Calu3 (cell line): ENCODE measurements around the gene ZBTB12. TPM values are rescaled to one million over a fixed set of nuclear protein-coding genes. Genes with fewer than 3 reads are reported as not detected.

Experiments used
- BruUV-seq: library from RNA; stranded (reverse); fragments of 400-500 nt; replicated peaks from 2 replicates; lab custom pipeline; 2021; lab: Mats Ljungman, UMichigan
- CTCF ChIA-PET: fragments of 300-600 bp; sonication (Branson Sonifier 250); formaldehyde crosslinking; loops from one replicate; lab custom pipeline; 2022; ENCODE audit warnings: antibody characterized with exemption; lab: Charles Lee
- DNase-seq: peaks from one replicate; pipeline ENCODE4 v3.0.0; 2022
- H3K27ac Mint-ChIP-seq: one replicate; pipeline ENCODE4 v1.8.0; 2022; ENCODE audit warnings: mixed read lengths; ENCODE audit not compliant: unreplicated experiment
- H3K27me3 Mint-ChIP-seq: one replicate; pipeline ENCODE4 v1.8.0; 2022; ENCODE audit warnings: mixed read lengths; ENCODE audit not compliant: unreplicated experiment
- H3K36me3 Mint-ChIP-seq: one replicate; pipeline ENCODE4 v1.8.0; 2022; ENCODE audit warnings: mild to moderate bottlenecking, moderate library complexity, mixed read lengths; ENCODE audit not compliant: insufficient read depth, unreplicated experiment
- H3K4me1 Mint-ChIP-seq: one replicate; pipeline ENCODE4 v1.8.0; 2022; ENCODE audit warnings: mild to moderate bottlenecking, low read depth, mixed read lengths; ENCODE audit not compliant: unreplicated experiment
- H3K4me3 Mint-ChIP-seq: one replicate; pipeline ENCODE4 v1.8.0; 2022; ENCODE audit warnings: mild to moderate bottlenecking, low read depth, moderate library complexity, mixed read lengths; ENCODE audit not compliant: unreplicated experiment
- H3K9me3 Mint-ChIP-seq: one replicate; pipeline ENCODE4 v1.8.0; 2022; ENCODE audit warnings: low read depth, mixed read lengths; ENCODE audit not compliant: unreplicated experiment
- CTCF ChIP-seq: fragments of 200-600 bp; IDR thresholded peaks from one replicate; pipeline ENCODE4 v1.8.0; 2022; ENCODE audit warnings: antibody characterized with exemption; ENCODE audit not compliant: unreplicated experiment
- intact Hi-C: fragments of 100-400 bp; cut with micrococcal nuclease; formaldehyde crosslinking; loops from one replicate; pipeline ENCODE4 v1.10.0; 2022; ENCODE audit not compliant: unreplicated experiment
- total RNA-seq: library from RNA; stranded (reverse); gene quantifications from 2 replicates; pipeline ENCODE4 v1.2.3, GENCODE V29; 2022

Gene ZBTB12
- total RNA-seq, 1 experiment from 2014 or later = 28.1 TPM

- no peak for DNase-seq
- no peaks in the 10 kb centered on the region for H3K9me3 Mint-ChIP-seq
- CTCF ChIA-PET = interaction anchor here (0.6 kb wide), 1 partner anchor 268 kb away, joined by 3 read pairs; no protein-coding TSS in a partner anchor
Observed at GRCh38 chr6:31928672-31928939, 26.7 kb upstream of the ZBTB12 start.

DNA sequence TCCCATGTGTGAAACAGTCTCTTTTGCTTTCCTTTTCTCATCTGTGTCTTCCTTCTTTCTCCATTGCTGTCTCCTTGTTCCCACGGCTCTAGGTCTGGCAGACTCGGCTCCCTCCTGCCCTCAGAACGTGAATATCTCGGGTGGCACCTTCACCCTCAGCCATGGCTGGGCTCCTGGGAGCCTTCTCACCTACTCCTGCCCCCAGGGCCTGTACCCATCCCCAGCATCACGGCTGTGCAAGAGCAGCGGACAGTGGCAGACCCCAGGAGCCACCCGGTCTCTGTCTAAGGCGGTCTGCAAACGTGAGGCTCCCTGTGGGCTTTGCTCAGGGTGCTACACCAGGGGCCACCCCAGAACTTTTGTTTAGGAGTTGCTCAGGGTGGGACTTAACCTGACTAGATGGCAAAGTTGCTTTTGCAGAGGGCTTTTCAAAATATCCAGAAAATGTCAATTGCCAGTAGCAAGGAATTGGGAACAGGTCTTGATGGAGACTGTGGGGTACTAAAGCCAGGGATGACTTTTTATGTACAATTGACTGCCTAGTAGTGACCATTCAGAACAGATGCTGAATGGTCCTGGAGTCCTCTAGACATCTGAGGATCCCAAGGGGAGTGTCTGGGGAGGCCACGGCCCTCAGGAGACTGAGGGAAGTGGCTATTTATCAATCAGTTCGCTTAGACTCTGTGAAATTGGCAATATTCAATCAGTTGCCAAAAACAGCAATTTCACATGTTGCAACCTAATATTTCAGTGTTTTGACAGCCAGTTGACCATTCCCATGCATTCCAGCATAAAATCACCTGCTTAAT lies 26.2 kb upstream of the ZBTB12 start:
- CTCF ChIA-PET = interaction anchor here (0.6 to 0.7 kb wide), 2 partner anchors 26 to 267 kb away, joined by 3 read pairs; no protein-coding TSS in a partner anchor
- intact Hi-C loops = no loop called here
- H3K27me3 Mint-ChIP-seq = peaks cover 4% of the 10 kb centered on the region
- TF ChIP-seq CTCF = no peak
- peak overlapping the region; percentile 57 for H3K27ac Mint-ChIP-seq
- BruUV-seq = no TSS peak
- H3K4me3 Mint-ChIP-seq = peak overlapping the region; percentile 1
- no peaks in the 10 kb centered on the region for H3K36me3 Mint-ChIP-seq
- no peak for DNase-seq
- H3K4me1 Mint-ChIP-seq = peaks cover 8% of the 10 kb centered on the region
- H3K9me3 Mint-ChIP-seq = no peaks in the 10 kb centered on the region

More at GRCh38 chr6:31928672-31928939, 26.7 kb upstream of the ZBTB12 start:
- no TSS peak for BruUV-seq
- Mint-ChIP-seq H3K27ac (peak overlapping the region; percentile 57), H3K4me3 (no peak overlapping the region), H3K4me1 (peaks cover 8% of the 10 kb centered on the region), H3K36me3 (no peaks in the 10 kb centered on the region), H3K27me3 (peaks cover 9% of the 10 kb centered on the region)
- TF ChIP-seq CTCF = no peak
- intact Hi-C loops = no loop called here

DNA sequence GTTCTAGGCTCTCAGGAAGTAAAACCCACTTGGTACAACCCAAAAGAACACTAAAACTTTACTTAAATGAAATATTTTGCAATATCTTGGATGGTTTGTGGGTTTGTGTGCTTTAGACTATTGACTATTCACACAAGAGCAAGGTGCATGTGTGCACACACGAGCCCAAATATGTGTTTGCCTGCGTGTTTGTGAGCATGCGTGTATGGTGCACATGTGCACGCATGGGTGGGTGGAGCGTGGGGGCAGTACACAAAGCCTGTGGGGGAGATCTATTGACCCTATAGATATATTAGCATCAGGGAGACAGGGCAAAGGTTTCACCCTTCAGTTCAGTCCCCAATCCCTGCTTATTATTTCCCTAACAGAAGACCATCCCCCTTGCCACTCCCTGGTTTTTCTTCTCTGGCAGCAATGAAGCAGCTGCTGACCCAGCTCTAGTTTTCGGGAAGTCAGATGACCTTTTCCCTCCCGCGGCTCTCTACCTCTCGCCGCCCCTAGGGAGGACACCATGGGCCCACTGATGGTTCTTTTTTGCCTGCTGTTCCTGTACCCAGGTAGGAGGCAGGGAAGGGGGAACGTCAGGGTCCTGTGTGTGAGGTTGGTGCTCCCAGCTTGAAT lies 25.5 kb upstream of the ZBTB12 start, which contains the start of gene C2:
Gene C2 (plus strand): TSS at position 476 of the 621 bp plus-strand sequence. CDS start 36 bp downstream, at position 512.
- BruUV-seq = no TSS peak
- peak within 1 kb of the TSS; percentile 57 for H3K27ac Mint-ChIP-seq
- CTCF ChIA-PET = interaction anchor here (0.7 to 0.9 kb wide), 2 partner anchors 10 to 25 kb away, joined by 3 to 5 read pairs; no protein-coding TSS in a partner anchor
- H3K4me1 Mint-ChIP-seq = peaks cover 8% of the 10 kb centered on the region
- TF ChIP-seq CTCF = no peak
- intact Hi-C loops = no loop called here
- peak within 1 kb of the TSS; percentile 1 for H3K4me3 Mint-ChIP-seq
- DNase-seq = no peak
- no peaks in the 10 kb centered on the region for H3K36me3 Mint-ChIP-seq
- no peaks in the 10 kb centered on the region for H3K27me3 Mint-ChIP-seq
- no peaks in the 10 kb centered on the region for H3K9me3 Mint-ChIP-seq

DNA sequence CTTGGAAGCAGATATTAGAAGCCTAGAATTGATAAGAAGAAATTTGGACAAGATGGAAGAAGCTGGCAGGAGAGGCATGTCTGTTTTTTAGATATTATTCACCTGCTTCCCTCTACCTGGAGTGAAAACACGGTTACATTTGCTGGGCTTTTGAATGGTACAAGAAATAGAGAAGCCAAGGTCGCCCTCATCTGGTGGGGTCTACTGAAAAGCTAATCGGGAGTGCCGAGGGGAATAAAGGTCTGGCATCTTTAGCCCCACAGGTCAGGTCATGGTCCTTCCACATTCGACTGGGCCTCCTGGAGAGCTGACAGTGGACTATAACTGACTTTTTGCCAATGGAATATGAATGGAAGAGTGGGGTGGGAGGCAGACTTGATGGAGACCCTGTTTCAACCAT lies 21.1 kb upstream of the ZBTB12 start:
- no peak overlapping the region for H3K27ac Mint-ChIP-seq
- intact Hi-C loops = no loop called here
- BruUV-seq = no TSS peak
- H3K27me3 Mint-ChIP-seq = no peaks in the 10 kb centered on the region
- peaks cover 14% of the 10 kb centered on the region for H3K4me1 Mint-ChIP-seq
- H3K9me3 Mint-ChIP-seq = no peaks in the 10 kb centered on the region
- CTCF ChIA-PET = interaction anchor here (0.6 to 2.0 kb wide), 4 partner anchors 23 to 242 kb away, joined by 3 to 8 read pairs (median 6); partner anchors contain the start of genes CFB and LY6G5C
- peak; percentile 53 for DNase-seq
- H3K4me3 Mint-ChIP-seq = no peak overlapping the region
- H3K36me3 Mint-ChIP-seq = no peaks in the 10 kb centered on the region
- TF ChIP-seq CTCF = no peak
